Measurements from ENCODE around the gene COX5A. TPM values are rescaled to one million over a fixed set of nuclear protein-coding genes. Genes with fewer than 3 reads are reported as not detected.

Gene COX5A
- 100 to 1,000 TPM; 130 to 169 (median 141) TPM for total RNA-seq
- long read RNA-seq, transcript COX5A-201 (5 exons, 1,268 nt), result major isoform, 81 of 93 reads
- long read RNA-seq, partial matches to known transcripts, result 3 of 93 reads
- long read RNA-seq, other reads (novel, unspliced or antisense), result 5 of 93 reads

DNA sequence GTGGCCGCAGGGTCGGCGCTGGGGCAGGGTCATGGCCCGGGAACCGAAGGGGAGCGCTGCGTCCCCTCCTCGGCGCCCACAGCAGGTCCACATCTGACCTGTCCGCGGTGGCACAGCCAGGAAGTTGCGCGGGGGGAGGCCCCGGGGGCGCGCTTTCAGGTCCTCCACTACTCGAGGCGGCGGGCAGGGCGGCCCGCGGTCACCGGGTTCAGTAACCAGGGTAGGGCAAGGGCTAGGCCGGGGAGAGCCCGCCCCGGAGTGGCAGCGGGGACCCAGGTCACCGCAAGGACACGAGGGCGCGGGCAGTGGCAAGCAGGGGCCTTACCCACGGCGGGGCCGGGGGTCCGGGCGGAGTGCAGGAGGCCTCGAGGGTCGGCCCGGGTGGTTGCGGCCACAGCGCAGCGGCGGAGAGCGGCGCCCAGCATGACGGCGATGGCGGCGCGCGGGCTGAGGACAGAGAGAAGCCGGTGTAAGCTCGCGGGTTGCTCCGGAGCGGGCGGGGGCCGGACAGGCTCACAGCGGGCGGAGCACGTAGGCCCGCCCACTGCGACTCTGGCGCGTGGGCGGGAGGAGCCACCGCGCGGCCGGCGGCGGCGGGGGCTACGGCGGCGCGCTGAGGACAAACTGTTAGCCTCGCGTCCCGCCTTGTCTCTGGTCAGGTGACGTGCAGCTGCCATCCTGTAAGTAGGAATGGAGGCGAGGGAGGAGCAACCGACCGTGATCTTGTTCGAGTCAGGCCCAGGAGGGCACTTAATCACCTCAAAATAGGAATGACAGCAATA, at the start of gene COX5A:
Gene COX5A (minus strand): TSS at position 484 of the 782 bp plus-strand sequence. CDS start 59 bp downstream, at position 425.
- no peaks in the 10 kb centered on the region for H3K36me3 ChIP-seq
- WGBS (ENCODE audit: insufficient coverage, low coverage, low lambda C conversion rate, missing lambda C conversion rate), result 0% methylated on average over 26 of the region's 85 CpGs
- H3K27ac ChIP-seq, result peak within 1 kb of the TSS; percentile 84 to 95 (median 95)
- peak; percentile 94 to 98 (median 96) for ATAC-seq
- DNase-seq, result peak; percentile 94 to 95 (median 94)
- H3K27me3 ChIP-seq, result no peaks in the 10 kb centered on the region
- intact Hi-C loops (cut with DNase I), result no loop called here
- TF ChIP-seq POLR2A (IDR thresholded peaks at IDR 0.05), result peak; percentile 96
- TF ChIP-seq, protein P1, sequence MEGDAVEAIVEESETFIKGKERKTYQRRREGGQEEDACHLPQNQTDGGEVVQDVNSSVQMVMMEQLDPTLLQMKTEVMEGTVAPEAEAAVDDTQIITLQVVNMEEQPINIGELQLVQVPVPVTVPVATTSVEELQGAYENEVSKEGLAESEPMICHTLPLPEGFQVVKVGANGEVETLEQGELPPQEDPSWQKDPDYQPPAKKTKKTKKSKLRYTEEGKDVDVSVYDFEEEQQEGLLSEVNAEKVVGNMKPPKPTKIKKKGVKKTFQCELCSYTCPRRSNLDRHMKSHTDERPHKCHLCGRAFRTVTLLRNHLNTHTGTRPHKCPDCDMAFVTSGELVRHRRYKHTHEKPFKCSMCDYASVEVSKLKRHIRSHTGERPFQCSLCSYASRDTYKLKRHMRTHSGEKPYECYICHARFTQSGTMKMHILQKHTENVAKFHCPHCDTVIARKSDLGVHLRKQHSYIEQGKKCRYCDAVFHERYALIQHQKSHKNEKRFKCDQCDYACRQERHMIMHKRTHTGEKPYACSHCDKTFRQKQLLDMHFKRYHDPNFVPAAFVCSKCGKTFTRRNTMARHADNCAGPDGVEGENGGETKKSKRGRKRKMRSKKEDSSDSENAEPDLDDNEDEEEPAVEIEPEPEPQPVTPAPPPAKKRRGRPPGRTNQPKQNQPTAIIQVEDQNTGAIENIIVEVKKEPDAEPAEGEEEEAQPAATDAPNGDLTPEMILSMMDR (IDR thresholded peaks at IDR 0.05), result no peak
- peaks cover 0 to 30% (median 10%) of the 10 kb centered on the region in 4 donors for H3K4me1 ChIP-seq
- H3K9me3 ChIP-seq, result no peaks in the 10 kb centered on the region
- H3K4me3 ChIP-seq, result peak within 1 kb of the TSS; percentile 81 to 99 (median 99)

DNA sequence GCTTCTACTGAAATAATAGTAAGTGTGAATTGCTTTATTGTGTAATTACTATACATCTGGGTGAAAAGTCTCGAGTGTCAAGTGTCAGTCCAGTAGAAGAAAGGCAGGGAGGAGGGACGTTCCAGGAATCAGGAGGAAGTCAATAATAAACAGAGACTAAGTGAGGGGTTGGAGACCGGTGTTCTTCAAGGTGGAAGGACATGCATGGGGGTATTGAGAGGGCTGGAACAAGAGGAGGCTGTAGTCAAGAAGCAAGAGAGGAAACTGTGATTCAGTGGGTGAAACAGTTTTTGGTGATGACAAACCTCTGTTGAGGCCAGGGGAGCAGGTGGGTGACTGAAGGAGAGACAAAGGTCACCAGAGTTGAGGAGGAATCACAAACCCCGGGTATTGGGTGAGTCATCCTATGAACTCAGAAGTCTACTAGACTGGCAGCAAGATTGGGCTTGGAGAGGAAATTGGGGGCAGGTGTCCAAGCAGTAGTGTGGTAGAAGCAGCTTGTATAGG, 45.9 kb upstream of the COX5A start:
- H3K4me3 ChIP-seq, result no peak overlapping the region
- H3K27me3 ChIP-seq, result no peaks in the 10 kb centered on the region
- no peaks in the 10 kb centered on the region for H3K9me3 ChIP-seq
- intact Hi-C loops (cut with DNase I), result no loop called here
- TF ChIP-seq, protein P1 (IDR thresholded peaks at IDR 0.05), result no peak
- TF ChIP-seq POLR2A (IDR thresholded peaks at IDR 0.05), result no peak
- no peak overlapping the region for H3K27ac ChIP-seq
- no peaks in the 10 kb centered on the region for H3K36me3 ChIP-seq
- WGBS (ENCODE audit: insufficient coverage, low coverage, low lambda C conversion rate, missing lambda C conversion rate), result 19% methylated on average over 4 of the region's 4 CpGs
- ATAC-seq (no peak), DNase-seq (no peak)
- H3K4me1 ChIP-seq, result no peaks in the 10 kb centered on the region

DNA sequence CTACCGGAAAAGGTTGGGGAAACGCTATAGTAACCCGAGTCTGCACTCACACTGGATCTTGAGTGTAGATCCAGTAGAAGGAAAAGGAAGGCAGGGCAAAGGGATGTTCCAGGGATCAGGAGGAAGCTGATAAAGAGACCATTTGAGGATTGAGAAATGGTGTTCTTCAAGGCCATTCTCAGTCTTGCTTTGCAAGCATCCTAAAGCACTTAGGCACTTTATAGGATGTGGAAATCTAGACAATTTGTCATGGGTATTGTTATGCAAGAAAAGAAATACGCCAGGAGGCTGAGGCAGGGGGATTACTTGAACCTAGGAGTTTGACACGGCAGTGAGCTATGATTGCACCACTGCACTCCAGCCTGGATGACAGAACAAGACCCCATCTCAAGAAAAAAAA, 44.3 kb upstream of the COX5A start:
- no peaks in the 10 kb centered on the region for H3K4me1 ChIP-seq
- DNase-seq, result no peak
- intact Hi-C loops (cut with DNase I), result no loop called here
- no peak overlapping the region for H3K4me3 ChIP-seq
- peak; percentile 32 to 66 (median 52) for ATAC-seq
- no peak overlapping the region for H3K27ac ChIP-seq
- H3K36me3 ChIP-seq, result no peaks in the 10 kb centered on the region
- no peaks in the 10 kb centered on the region for H3K9me3 ChIP-seq
- H3K27me3 ChIP-seq, result no peaks in the 10 kb centered on the region
- 61% methylated on average over 5 of the region's 5 CpGs for WGBS (ENCODE audit: insufficient coverage, low coverage, low lambda C conversion rate, missing lambda C conversion rate)
- TF ChIP-seq, protein P1 (IDR thresholded peaks at IDR 0.05), result no peak
- TF ChIP-seq POLR2A (IDR thresholded peaks at IDR 0.05), result no peak

DNA sequence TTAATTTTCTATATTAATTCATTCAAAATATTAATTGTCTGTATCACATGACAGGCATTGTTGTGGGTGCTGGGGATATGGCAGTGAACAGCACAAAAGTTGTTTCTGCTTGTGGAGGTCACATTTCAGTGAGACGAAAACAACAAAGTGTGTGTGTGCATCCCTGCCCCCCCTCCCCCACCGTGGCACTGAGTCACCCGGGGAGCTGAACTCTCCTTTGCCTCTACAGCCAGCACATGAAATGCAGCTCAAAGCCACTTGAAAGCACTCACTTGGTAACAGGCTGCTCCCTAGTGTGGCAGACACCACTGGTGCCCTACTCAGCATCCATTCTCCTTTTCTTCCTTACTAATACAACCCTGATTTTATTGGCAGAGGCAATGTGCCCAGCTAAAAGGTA, 40.6 kb upstream of the COX5A start:
- intact Hi-C loops (cut with DNase I), result no loop called here
- no peaks in the 10 kb centered on the region for H3K9me3 ChIP-seq
- TF ChIP-seq, protein P1 (IDR thresholded peaks at IDR 0.05), result no peak
- no peak for TF ChIP-seq POLR2A (IDR thresholded peaks at IDR 0.05)
- no peak overlapping the region for H3K4me3 ChIP-seq
- no peak for ATAC-seq
- no peaks in the 10 kb centered on the region for H3K36me3 ChIP-seq
- H3K27ac ChIP-seq, result no peak overlapping the region
- DNase-seq, result no peak
- WGBS (ENCODE audit: insufficient coverage, low coverage, low lambda C conversion rate, missing lambda C conversion rate), result 27% methylated on average over 3 of the region's 3 CpGs
- H3K4me1 ChIP-seq, result no peaks in the 10 kb centered on the region
- no peaks in the 10 kb centered on the region for H3K27me3 ChIP-seq

Data from right lobe of liver (tissue), 6 donors.